Coronary artery (tissue), 2 donors: Measurements from ENCODE around the gene RASSF8.

Experiments
- DNase-seq: peaks from one replicate; pipeline ENCODE4 v3.0.0-alpha.2; 2017; ENCODE audit warnings: low spot score
- H3K27ac ChIP-seq, 2 donors: fragments of 200-600 bp; sonication (generic); one replicate each; pipeline ENCODE4 v1.5.1; 2016 to 2019
- H3K4me3 ChIP-seq: fragments of 200-600 bp; sonication (generic); 2 replicates; pipeline ENCODE4 v1.5.1; 2016; ENCODE audit warnings: mild to moderate bottlenecking, moderate library complexity
- CTCF ChIP-seq: fragments of 200-600 bp; sonication (generic); IDR thresholded peaks from one replicate; pipeline ENCODE4 v1.5.1; 2019; ENCODE audit warnings: antibody characterized with exemption

RASSF8 gene

GRCh38 chr12:25934456-25934855, 24.0 kb upstream of the RASSF8 start:
- DNase-seq, result no peak
- H3K4me3 ChIP-seq, result no peak overlapping the region
- TF ChIP-seq CTCF, result no peak
- H3K27ac ChIP-seq, result no peak overlapping the region

- H3K27ac ChIP-seq, result no peak overlapping the region
Measured at GRCh38 chr12:25935355-25936144, 22.9 kb upstream of the RASSF8 start.

GRCh38 chr12:25937096-25937495, 21.4 kb upstream of the RASSF8 start:
- Histone ChIP-seq H3K4me3 (no peak overlapping the region), H3K27ac (no peak overlapping the region)
- DNase-seq, result no peak

More at GRCh38 chr12:25935355-25936144, 22.9 kb upstream of the RASSF8 start:
- no peak for TF ChIP-seq CTCF
- DNase-seq, result no peak
- H3K4me3 ChIP-seq, result no peak overlapping the region

GRCh38 chr12:25938581-25938980, 19.9 kb upstream of the RASSF8 start:
- no peak for TF ChIP-seq CTCF

More at GRCh38 chr12:25937096-25937495, 21.4 kb upstream of the RASSF8 start:
- TF ChIP-seq CTCF, result no peak

GRCh38 chr12:25939606-25940005, 18.9 kb upstream of the RASSF8 start:
- H3K4me3 ChIP-seq, result no peak overlapping the region
- no peak for DNase-seq
- TF ChIP-seq CTCF, result no peak
- no peak overlapping the region for H3K27ac ChIP-seq

More at GRCh38 chr12:25938581-25938980, 19.9 kb upstream of the RASSF8 start:
- no peak for DNase-seq
- no peak overlapping the region for H3K4me3 ChIP-seq
- no peak overlapping the region for H3K27ac ChIP-seq

- no peak for TF ChIP-seq CTCF
- Histone ChIP-seq H3K27ac (no peak overlapping the region), H3K4me3 (no peak overlapping the region)
- DNase-seq, result no peak
Measured at GRCh38 chr12:25940886-25941285, 17.6 kb upstream of the RASSF8 start.

- H3K4me3 ChIP-seq, result no peak overlapping the region
- TF ChIP-seq CTCF, result no peak
- no peak for DNase-seq
- H3K27ac ChIP-seq, result no peak overlapping the region
Measured at GRCh38 chr12:25942709-25943108, 15.8 kb upstream of the RASSF8 start.
